Measurements from ENCODE around the gene GGA3.
"Not testable (repeated sequence)": the region's sequence is repeated elsewhere in the genome, so short reads cannot be mapped to it uniquely, and the experiment has no call there.

GGA3 gene

GRCh38 chr17:75261336-75262111 lies at the start of gene GGA3, which contains the start of gene MRPS7:
GGA3 (minus strand) TSS chr17:75261606; CDS start chr17:75261587, 19 bp downstream.
MRPS7 (plus strand) TSS chr17:75261879; CDS start chr17:75261901, 22 bp downstream.
- peak; percentile 75 to 97 (median 92) for DNase-seq

GRCh38 chr17:75308732-75309629 lies 47.6 kb upstream of the GGA3 start:
- DNase-seq = no peak

GRCh38 chr17:75307957-75308731 lies 46.7 kb upstream of the GGA3 start:
- no peak for DNase-seq

DNA sequence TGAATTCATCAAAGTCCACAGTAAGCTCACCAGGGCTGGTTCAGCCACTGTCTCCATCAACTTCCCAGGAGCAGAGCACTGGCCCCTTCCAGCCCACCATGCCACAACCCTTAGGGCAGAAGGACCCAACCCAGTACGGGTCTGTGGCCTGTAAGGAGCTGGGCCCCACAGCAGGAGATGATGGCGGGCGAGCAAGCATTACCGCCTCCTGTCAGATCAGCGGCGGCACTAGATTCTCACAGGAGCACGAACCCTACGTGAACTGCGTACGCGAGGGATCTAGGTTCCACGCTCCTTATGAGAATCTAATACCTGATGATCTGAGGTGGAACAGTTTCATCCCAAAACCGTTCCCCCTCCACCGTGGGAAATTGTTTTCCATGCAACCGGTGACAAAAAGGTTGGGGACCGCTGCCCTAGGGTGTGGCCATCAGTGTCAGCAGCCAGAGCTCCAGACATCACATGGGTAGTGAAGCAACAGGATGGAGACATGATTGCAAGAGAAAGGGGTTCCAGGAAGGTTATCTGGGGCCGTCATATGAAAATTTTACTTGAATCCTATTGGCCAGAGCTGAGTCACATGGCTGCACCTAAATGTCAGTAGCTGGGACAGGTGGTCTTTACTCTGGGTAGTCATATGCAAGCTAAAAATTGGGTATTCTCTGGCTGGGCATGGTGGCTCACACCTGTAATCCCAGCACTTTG lies 40.2 kb upstream of the GGA3 start:
- DNase-seq = no peak

DNA sequence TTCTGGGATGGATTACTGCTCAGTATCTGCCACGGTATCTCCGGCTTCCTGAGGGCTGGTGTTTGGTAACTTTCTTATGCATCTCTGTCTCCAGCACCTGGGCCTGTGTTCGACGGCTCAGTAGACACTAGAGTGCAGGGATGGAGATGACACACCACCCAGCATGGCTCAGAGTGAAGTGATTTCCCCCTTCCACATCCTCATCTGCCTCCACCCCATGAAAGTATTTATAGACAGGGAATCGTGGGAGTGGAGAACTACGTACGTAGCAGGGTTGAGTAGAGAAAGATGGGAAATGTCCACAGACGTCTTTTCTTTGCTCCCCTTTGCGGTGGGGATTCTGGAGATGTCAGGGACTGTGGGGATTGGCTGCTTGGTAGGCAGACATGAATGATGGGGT lies 39.6 kb upstream of the GGA3 start:
- DNase-seq = no peak

GRCh38 chr17:75300280-75300679 lies 38.9 kb upstream of the GGA3 start:
- no peak for DNase-seq

DNA sequence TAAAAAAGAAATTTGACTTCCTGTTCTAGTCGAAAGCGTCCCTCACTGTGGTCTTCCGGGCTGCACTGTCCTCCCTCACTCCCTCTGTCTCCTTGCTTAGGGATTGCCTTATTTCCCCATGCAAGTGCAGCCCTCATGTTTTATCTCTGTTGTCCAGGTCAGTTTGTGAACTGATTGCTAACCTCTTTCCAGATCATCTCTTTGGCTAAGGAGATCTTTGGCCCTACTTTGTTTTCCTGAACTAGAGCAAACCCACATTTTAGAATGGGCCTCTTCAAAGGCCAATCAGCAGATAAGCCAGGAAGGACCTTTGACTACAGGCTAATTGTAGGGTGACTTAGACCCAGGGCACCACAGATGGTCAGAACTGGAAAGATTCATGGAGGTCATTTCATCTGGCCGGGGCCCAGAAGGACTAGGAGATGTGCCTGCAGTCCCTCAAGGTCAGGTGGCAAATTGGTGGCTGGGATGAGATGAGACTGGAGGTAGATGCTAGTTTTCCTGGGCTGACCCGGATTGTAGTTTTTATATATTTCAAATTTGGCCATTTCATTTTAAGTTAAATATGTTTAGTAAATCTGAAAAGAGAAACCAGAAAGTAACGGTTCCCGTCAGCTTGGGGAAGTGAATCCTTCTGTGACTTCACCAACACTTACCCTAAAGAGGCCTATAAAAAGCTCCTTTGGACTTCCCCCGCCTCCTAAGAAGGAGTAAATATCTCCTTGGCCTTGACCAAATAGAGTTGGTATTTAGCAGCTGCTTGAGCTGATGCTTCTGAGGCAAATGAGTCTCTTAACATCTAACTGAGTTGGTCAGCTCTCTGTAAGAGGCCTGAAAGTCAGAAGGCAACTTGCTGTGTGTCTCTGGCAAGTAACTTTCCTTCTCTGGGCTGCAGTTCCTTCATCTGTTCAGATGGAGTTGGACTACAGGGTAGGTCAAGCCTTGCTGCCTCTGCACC lies 34.1 kb upstream of the GGA3 start:
- DNase-seq = peak in 1 of 58 donors; percentile 39

DNA sequence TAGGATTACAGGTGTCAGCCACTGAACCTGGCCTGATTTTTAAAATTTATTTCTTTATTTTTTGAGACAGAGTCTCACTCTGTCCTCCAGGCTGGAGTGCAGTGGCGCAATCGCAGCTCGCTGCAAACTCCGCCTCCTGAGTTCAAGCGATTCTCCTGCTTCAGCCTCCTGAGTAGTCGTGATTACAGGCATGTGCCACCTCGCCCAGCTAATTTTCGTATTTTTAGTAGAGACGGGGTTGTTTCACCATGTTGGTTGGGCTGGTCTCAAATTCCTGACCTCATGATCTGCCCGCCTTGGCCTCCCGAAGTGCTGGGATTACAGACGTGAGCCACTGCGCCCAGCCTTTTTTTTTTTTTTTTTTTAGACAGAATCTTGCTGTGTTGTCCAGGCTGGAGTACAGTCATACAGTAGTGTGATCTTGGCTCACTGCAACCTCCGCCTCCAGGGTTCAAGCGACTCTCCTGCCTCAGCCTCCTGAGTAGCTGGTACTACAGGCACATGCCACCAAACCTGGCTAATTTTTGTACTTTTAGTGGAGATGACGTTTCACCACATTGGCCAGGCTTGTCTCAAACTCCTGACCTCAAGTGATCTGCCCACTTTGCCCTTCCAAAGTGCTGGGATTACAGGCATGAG lies 31.5 kb upstream of the GGA3 start:
- not testable (repeated sequence) for DNase-seq

DNA sequence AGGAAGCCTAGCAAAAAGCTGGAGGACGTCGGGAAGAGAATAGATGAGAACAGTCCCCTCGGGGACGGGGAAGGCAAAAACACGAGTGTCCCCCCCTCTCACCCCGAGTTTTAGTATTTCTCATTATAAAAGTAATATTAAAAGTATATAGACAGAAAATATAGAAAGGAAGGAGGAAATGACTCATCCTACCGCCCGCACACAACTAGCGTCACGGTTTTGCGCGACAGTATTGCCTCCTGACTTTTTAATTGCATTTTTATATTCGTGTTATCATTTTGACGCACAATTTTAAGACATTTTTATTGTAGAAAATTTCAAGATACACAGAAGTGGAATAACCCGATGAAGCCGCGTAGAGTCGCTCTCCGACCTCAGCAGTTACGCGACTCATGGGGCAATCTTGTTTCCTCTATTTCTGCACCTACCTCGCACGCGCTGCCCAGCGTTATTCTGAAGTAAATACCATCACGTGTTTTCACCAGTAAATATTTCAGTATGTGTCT lies 28.5 kb upstream of the GGA3 start:
- DNase-seq = peak in 22 of 58 donors; percentile 13 to 53 (median 35)

DNA sequence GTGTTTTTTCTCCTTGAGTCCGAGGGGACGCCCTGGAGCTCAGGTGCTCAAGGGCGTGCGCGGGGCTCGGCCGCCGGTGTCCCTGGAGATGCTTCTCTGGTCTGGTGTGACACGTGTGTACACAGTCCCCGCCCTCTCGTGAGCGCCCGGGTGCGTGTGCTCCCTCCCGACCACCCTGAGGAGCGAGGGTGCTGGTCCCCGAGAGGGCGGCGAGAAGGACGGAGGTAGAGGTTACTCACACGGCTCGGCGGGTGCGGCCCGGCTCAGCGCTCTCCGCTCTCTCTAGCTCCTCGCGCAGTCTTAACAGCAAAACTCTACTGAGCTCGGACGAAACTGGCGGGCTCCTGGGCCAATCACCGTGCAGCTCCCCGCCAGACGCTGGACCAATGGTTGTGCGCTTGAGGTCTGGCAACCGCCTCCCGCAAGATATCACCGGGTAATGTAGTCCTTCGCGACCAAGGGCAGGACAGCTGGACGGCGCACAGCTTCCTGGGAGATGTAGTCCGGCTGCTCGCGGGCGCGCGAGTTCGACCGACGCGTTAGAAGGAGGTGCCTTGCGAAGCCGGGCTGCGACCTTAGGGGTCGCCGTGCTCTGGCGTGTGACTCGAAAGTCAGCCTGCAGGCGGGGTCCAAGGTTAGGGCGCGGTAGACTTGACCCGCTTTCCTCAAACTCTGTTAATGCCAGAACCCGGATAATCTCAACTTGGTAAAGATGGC lies 27.9 kb upstream of the GGA3 start, which contains the start of gene SLC25A19:
Gene SLC25A19 (minus strand): TSS at position 319 of the 717 bp plus-strand sequence. CDS start 2,669 bp downstream, outside the sequence.
- peak; percentile 65 to 99 (median 98) for DNase-seq

GRCh38 chr17:75288770-75289114 lies 27.3 kb upstream of the GGA3 start:
- DNase-seq = peak in 15 of 58 donors; percentile 42 to 74 (median 60)

DNA sequence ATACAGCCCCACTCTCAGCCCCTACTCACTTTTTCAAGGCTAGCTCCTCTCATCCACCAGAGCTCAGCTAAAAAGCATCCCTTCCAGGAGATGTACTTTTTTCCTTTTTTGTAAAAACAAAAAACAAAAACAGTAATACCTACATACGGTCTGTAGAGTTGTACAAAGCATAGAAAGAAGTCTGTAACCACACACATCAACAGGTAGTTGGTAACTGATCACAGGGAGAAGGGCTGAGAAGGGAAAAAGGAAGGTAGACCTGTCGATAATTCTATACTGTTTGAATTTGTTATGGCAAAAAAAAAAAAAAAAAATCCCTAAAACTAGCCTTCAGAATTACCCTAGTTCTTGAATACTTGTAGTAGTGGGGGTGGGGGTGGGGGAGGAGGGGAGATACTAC lies 27.0 kb upstream of the GGA3 start:
- DNase-seq = no peak

DNA sequence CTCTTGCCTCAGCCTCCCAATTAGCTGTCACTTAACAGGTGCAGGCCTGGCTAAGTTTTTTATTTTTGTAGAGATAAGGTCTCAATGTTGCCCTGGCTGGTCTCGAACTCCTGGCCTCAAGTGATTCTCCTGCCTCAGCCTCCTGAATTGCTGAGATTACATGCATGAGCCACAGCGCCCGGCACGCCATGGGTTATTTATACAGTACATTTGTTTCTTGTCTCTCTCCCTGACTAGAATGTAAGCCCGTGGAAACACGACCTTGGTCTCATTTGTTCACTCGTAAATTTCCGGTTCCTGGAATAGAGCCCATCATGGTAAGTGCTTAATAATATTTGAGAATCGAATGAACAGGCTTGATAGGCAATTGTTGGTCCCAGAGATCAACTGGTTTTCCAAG lies 25.8 kb upstream of the GGA3 start:
- no peak for DNase-seq

DNA sequence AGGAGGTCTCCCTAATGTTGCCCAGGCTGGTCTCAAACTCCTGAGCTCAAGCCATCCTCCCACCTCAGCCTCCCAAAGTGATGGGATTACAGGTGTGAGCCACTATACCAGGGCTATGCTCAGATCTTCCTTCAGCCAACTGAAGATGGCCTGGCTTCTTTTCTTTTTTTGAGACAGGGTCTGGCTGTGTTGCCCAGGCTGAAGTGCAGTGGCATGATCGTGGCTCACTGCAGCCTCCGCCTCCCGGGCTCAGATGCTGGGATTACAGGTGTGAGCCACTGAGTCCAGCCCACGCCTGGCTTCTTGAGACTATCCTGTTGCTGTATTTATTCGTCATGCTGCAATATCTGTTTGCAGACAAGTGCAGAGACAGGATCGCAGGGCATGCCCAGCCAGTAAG lies 23.7 kb upstream of the GGA3 start:
- DNase-seq = no peak

DNA sequence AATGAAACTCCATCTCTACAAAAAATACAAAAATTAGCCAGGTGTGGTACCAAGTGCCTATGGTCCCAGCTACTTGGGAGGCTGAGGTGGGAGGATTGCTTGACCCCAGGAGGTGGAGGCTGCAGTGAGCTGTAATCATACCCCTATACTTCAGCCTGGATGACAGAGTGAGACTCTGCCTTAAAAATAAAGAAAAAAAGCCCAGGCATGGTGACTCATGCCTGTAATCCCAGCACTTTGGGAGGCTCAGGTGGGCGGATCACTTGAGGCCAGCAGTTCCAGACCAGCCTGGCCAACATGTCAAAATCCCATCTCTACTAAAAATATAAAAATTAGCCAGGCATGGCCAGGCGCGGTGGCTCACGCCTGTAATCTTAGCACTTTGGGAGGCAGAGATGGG lies 18.8 kb upstream of the GGA3 start:
- not testable (repeated sequence) for DNase-seq

DNA sequence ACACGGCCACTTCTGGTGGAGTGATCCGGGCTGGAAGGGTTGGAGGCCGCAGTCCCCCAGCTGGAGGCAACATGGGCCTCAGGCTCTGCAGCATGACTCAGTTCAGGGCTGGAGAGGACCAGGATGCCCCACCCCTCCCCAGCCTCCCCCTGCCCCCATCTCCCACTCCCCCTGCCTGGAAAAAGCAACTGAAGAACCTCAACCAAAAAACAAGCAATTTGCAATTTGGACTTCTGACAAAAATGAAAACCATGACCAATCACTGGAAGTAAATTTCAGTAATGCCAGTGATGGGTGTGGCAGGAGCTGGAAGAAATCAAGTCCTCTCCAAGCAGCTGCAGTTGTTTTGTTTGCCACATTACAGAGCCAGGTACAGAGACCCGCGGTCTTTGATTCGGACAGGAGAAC lies 16.3 kb upstream of the GGA3 start:
- DNase-seq = no peak

GRCh38 chr17:75273977-75274708 lies 12.7 kb upstream of the GGA3 start:
- no peak for DNase-seq

Data from anterior cingulate cortex (tissue), 58 donors.